ENCODE results near the gene TMX1.
"Not testable (repeated sequence)": the region's sequence is repeated elsewhere in the genome, so short reads cannot be mapped to it uniquely, and the experiment has no call there.

Gene TMX1, protein sequence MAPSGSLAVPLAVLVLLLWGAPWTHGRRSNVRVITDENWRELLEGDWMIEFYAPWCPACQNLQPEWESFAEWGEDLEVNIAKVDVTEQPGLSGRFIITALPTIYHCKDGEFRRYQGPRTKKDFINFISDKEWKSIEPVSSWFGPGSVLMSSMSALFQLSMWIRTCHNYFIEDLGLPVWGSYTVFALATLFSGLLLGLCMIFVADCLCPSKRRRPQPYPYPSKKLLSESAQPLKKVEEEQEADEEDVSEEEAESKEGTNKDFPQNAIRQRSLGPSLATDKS

DNA sequence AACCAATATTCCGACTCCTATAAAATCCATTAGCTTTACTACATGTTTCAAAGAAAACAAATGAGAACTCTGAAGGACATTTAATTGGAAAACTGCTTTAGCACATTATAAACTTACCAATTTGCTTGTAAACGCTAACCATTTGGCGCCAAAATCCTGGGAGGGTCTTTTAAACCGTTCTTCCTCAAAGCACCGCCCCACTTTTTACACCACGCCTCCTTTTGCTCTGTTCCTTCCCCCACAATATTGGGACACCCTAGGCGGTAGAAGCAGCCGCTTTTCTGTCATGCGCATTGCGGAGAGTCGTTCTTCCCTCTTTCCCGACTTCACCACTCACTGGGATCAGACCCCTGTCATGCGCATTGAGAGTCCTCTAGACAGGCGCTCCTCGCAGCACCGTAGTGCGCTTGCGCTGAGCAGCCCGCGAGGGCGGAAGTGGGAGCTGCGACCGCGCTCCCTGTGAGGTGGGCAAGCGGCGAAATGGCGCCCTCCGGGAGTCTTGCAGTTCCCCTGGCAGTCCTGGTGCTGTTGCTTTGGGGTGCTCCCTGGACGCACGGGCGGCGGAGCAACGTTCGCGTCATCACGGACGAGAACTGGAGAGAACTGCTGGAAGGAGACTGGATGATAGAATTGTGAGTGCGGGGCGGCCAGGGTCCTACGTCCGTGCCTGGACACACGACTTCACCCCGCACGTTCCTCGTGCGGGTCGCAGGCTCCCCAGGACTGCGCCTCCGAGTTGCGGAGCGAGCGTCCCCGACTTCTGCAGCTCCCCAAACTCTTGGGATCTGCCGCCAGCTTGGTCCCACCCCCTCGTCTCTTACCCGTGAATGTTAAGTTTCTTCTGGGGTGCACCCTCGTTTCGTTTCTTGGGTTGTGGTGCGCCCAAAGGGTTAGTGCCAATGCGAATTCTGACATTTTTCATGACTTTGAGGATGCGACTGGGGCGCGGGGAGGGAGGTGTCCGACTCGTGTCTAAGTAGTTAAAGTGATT lies at the start of gene TMX1:
TSS of gene TMX1 (plus strand) at position 435 of the 991 bp plus-strand sequence. CDS start at position 481, 46 bp downstream.
- peak; percentile 97 to 100 (median 99) for DNase-seq

DNA sequence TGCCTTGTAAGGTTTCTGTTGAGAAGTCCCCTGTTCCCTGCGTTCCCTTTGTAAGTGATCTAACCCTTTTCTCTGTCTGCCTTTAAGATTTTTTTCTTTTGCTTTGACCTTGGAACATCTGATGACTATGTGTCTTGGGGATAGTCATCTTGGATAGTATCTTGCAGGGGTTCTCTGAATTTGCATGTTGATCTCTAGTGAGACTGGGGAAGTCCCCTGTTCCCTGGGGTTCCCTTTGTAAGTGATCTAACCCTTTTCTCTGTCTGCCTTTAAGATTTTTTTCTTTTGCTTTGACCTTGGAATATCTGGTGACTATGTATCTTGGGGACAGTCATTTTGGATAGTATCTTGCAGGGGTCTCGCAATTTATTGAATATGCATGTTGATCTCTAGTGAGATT lies 38.2 kb upstream of the TMX1 start:
- peak; percentile 52 to 77 (median 70) for DNase-seq

DNA sequence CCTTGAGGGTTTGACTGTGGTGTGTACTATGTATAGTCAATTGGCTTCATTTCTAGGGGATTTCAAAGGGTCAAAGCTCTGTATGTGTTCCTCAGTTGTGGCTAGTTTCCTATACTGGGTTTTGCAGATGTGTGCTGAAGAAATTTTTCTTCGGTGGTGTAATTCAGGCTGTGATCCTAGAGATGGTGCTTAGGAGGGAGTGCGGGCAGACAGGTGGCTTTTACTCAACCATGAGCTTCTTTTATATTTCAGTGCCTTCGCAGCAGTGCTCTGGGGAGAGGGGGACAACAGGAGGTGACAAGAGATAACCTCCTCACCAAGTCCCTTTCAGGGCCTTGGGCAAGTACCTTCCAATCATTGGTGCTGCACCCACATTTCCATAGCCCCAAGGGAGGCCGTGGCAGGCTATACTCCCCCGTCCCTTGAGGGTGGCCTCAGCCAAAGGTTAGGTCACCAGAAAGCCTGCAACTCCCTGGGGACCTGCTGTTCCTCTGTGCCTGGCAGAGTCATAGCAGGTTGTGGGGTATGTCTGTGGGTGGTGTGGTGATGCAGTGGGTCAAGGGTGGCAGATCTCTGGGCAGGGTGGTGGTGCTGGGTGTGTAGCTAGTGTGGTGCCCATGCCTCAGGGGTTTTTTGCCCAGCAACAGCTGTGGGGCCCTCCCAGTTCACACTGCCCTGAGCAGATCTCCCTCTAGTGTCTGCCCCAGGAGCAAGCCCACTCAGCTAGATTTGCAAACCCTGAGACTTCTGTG lies 37.0 kb upstream of the TMX1 start:
- peak; percentile 24 to 47 (median 44) for DNase-seq

DNA sequence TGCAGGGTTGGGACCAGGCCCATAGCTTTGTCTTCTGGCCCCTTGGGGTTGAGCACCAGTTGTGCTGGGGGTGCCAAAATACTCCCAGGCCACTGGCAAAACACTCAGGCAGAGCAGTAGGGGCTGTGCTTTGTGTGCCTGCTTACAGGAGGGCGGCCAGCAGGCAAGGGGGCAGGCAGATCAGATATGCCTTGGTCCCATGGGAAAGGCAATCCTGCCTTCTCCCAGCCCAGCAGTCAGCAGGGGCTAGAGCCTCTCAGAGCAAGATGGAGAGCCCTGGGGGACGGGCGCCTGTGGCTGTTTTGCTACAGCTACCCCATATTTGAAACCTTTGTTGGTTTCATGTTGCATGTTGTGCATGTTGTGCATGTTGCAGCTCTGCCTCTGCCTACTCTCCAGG lies 36.2 kb upstream of the TMX1 start:
- no peak for DNase-seq

DNA sequence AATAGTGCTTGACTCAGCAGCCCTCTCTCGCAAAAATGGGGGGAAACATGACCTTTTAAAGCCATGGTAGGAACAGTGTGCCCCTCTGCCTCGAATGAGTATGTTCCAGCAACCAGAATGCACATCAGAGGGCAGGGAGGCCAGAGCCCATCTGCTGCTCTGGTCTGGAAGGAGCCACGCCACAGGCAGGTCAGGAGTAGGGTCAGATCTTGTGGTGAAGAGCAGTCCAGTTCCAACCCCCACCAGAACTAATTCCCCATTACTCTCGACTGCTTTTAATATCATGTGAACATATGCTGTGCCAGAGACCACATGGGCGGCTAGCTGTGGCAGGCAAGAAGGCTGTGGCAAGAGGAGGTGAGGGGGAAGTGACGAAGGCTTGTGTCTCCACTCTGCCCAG lies 34.6 kb upstream of the TMX1 start:
- no peak for DNase-seq

DNA sequence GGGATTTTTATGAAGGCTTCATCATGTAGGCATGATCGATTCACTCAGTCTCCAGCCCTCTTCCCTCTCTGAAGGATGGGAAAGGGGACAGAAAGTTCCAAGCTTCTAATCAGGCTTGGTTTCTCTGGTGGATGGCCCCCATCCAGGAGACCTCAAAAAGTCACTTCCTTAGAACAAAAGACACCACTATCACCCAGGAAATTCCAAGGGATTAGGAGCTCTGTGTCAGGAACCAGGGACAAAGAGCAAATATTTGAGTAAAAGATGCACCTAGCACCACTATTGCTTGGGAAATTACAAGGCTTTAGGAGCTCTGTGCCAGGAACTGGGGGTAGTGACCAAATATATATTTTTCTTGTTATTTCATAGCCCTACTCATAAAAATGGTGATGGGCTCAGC lies 33.6 kb upstream of the TMX1 start:
- no peak for DNase-seq

DNA sequence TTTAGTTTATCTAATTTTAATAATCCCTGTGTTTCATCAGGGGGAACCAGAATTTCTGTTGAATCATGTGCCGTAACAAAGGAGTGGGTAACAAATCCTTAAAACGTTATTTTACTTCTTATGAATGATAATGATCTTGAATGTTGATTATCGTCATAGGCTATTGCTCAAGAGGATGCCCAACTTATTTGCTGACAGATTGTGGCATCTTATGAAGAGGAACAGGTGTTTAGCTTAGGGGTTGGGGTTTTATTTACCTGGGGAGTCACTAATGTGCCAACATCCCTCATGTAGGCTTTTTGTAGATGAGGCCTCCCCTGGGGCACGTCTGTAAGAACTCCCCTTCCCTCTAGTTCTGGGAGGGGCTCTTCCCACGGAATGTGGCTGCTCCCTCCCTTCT lies 32.4 kb upstream of the TMX1 start:
- no peak for DNase-seq

DNA sequence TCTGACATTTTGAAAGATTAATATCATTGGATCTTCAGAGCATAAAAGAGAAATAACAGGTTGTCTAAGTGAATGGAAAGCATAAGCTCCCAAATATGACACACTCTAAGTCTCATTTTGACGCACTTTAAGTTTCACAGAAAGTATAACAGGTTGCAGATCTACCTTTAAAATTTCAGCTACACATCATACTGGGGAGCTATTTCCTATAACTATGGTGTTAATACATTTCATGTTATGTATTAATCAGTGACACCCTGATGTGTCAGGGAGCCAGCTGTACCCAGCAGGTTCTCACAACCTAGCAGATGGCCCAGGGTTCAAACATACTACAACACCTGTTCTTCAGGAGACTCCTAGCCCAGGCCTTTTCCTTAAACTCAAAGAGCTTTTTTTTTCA lies 31.1 kb upstream of the TMX1 start:
- no peak for DNase-seq

DNA sequence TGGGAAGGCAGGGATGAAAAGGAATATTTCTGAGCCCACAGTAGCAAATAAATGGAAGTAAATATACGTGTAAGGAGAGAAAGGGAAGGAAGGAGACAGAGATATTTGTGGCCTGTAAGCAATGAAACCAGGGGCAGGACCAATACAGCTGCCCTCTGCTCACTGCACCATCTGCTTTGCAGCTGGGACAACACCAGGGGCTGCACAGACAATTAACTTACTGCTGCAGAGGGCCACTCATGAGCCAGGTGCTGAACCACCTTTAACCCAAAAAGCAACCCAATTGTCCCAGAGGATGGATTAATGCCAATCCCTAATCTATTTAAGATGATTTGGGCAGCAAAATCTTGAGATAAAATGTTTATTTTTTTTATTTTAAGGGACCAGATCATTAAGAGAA lies 30.6 kb upstream of the TMX1 start:
- no peak for DNase-seq

DNA sequence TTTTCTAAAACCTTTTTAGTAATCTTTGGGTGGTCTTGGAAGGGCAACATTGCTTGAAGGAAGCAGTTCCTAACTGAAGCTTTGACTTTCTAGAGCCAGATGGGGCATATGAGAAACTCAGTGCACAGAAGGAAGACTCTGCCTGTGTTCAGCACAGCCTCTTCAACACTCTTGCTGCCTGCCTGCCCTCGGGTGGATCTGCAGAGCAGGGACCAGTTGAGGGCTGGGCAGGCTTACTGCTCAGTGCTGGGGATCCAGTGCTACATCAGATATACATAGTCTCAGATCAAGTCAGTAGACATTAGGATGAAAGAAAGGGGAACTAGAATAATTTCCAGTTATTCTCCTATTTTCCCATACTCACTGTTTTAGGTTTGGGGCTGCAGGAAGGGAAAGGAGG lies 29.5 kb upstream of the TMX1 start:
- DNase-seq, result no peak

DNA sequence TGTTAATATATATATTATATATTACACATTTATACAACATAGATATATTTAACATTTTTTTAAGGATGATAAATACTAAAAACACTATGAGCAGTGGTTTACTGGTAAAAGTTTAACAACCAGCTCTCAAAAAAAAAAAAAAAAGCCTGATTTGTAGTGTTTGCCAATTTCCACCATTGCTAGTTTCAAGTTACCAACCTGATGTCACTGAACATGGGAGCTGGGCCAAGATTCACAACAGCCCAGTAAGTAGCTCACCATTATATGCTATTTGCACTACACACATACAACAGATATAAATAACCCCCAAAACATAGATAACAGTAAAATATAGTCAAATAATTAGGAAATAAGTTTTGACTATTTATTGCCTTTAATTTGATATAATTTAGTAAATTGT lies 28.9 kb upstream of the TMX1 start:
- no peak for DNase-seq

DNA sequence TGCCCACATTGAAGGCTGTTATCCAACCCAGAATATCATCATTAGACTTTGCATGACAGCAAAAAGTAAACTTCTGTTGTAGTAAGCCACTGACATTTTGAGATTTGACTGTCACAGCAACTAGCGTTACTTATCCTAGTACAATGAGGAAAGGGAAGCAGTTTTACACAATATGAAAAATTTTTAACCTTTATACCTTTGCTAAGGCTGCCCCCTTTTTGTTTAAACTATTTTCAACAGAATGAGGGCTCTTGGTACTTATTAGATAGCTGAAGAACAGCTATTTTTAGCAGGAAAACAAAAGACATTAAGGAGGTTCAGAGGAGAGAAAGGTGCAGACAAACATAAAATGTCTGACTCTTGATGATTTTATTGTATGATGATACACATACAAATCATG lies 23.4 kb upstream of the TMX1 start:
- DNase-seq, result no peak

DNA sequence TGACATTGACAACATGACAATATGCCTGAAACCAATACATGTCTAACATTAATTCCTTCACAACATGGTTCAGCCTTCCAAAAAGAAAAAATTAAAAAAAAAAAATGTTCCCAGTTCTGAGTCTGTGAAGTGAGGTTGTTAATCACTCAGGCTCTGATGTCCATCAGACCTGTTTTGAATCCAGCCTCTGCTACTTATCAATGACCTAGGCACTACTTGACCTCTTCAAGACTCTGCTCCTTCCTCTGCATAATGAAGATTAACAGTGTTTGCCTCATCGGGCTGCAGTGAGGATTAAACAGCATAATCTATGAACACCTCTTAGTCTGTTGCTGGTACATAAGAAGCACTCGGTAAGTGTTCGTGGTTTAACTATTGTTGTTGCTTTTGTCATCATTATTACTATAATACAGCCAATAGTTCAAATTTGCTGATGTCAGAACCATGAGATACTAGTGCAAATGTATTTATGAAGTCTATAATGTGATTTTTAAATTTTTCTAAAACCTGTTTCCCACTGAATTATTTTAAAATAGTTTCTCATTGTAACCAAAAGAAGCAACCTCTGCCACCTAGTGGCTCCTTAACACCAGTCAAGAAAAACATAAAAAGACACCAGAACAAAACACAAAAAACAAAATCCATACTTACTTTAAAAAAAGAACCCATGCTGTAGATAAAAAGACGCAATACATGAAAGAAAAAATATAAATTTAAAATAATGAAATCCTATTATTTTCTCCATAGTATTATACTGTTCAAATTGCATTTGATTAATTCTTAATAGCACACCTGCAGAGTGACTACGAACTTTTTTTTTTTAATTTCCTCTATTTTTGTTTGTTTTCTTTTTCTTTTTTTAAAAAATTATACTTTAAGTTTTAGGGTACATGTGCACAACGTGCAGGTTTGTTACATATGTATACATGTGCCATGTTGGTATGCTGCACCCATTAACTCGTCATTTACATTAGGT lies 20.3 kb upstream of the TMX1 start:
- DNase-seq, result peak; percentile 50 to 51 (median 50)

DNA sequence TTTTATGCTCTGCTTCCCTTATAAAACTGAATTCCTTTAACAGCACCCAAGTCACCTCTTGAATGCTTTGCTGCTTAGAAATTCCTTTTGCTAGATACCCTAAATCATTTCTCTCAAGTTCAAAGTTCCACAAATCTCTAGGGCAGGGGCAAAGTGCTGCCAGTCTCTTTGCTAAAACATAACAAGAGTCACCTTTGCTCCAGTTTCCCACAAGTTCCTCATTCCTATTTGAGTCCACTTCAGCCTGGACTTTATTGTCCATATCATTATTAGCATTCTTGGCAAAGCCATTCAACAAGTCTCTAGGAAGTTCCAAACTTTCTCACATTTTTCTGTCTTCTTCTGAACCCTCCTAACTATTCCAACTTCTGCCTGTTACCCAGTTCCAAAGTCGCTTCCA lies 16.6 kb upstream of the TMX1 start:
- DNase-seq, result not testable (repeated sequence)

DNA sequence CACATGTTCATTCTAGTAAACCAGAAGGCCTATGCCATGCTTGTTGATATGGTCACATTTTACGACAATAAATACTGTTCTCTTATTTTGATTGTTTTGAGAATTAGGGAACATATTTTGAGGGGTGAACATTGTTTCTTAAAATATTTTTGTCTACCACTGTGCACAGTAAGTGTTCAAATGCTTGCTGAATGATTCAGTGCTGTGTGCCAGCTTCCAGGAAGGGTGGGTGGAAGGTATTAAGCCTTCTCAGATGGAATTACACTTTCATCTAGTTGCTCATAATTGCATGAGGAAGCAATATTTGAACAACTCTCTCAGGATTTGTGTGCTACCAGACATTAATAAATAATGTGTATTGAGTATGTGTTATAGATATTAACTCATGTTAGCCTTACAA lies 15.5 kb upstream of the TMX1 start:
- DNase-seq, result no peak

DNA sequence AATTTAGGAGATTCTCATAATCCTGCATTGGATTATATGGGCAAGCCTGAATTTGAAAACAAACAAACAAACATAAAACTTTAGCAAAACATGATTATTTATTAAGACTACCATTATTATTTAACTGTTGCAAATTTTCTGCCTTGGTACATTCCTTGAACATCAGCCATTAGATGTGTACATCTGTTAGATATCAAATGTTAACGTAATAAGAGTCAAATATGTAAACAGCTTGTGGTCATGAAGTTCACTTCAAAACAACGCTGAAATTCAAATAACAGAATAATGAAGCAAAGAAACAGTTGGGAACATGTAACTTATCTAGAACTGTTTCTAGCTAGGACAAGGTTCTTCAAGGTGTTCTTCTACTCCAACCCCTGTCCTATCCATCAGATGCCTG lies 14.3 kb upstream of the TMX1 start:
- no peak for DNase-seq

DNA sequence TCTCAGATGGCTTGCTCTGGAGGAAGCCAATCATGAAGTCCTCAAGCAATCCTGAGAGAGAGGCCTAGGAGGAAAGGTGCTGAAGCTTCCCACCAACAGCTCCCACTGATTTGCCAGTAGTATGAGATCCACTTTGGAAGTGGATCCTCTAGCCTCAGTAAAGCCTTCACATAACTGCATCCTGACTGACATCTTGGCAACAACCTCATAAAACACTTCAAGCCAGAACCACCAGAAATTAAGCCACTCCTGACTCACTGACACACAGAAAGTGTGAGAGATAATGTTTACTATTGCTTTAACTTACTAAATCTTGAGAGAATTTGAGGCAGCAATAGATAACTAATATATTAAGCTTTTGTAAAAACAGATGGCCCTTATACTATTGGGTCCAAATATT lies 11.7 kb upstream of the TMX1 start:
- DNase-seq, result no peak

DNA sequence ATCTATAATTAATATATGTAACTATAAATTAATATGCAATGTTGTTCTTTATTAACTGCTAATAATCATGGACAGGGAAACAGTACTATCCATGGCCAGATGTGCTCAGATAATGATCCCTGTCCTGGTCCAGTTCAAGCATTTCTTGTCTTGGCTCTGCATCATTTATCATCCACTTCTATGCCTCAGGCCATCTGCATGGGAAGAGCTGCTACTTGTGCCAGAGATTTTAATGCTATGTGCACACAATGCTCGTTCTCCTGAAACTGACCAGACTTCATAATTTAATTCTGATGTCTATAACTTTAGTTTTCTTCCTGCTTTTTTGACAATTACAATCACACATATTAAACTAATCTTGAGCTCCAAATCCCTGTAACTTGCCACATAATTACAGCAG lies 11.2 kb upstream of the TMX1 start:
- DNase-seq, result no peak

DNA sequence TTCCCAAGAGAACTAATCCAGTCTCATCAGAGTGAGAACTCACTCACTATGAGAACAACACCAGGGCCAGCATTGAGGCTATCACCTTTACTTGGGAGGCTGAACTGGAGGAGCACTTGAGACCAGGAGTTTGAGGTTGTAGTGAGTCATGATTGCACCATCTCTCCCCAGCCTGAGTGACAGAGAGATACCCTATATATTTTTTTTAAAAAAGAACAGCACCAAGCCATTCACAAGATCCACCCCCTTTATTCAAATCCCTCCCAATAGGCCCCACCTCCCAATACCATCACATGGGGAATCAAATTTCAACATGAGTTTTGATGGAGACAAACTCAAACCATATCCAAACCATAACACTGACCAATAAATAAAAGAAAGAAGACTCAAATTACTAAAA lies 3.7 kb upstream of the TMX1 start:
- peak in 1 of 3 donors; percentile 20 for DNase-seq

DNA sequence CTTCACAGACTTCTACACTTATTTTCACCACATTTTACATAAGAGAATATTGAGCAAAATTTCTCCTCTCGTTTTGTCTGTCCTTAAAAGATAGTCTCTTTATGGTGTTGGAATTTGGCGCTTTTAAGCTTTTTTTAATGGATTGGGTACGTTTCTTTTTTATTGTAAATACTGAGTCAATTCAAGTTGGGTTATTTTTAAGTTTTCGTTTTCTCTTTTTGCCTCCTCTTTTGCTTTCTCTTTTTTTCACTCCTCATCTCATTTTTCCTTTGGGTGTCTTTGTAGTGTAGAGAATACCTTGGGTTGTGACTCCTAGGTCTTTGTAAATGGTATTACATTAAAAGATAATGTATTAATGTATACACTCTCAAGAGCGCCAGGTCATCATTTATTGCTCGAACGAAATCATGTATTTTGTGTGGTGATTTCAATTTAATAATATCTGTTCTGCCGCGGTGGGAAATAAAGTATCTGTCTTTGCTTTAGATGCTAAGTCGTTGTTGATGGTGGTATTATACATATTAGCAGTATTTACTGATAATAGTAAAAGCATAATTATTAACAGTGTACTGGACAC lies 845 bp downstream of the TMX1 start:
- peak in 2 of 3 donors; percentile 8 to 28 for DNase-seq
